ENCODE results near the gene SEPTIN3.

DNA sequence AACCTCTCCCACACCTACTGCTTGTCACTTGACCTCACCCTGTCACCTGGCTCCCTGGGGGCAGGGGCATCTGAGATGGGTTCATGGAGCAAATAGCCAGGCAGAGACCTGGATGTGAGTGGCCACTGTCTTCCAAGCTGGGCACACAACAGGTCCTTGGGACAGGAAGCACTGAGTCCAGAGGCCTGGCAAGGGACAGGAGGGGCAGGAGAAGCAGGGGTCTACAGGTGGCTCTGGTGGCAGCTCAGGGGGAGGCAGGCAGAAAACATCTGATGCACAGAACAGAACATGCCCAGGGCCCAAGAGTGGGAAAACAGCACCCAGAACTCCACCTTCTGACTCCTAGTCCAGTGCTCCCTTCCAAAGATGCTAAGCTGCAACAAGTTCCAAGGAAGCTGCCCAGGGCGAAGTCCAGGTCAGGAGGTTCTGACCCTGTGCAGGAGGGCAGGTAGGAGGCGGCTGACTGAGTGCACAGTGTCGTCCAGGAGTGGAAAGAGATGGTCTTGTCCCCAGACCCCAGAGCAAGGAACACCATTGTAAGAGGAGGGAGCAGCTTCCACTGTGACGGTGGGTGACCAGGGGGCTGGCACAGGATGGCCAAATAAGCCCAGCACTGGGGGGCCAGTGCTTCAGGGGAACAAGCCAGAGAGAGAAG, 46.2 kb upstream of the SEPTIN3 start:
- TF ChIP-seq, protein P1, sequence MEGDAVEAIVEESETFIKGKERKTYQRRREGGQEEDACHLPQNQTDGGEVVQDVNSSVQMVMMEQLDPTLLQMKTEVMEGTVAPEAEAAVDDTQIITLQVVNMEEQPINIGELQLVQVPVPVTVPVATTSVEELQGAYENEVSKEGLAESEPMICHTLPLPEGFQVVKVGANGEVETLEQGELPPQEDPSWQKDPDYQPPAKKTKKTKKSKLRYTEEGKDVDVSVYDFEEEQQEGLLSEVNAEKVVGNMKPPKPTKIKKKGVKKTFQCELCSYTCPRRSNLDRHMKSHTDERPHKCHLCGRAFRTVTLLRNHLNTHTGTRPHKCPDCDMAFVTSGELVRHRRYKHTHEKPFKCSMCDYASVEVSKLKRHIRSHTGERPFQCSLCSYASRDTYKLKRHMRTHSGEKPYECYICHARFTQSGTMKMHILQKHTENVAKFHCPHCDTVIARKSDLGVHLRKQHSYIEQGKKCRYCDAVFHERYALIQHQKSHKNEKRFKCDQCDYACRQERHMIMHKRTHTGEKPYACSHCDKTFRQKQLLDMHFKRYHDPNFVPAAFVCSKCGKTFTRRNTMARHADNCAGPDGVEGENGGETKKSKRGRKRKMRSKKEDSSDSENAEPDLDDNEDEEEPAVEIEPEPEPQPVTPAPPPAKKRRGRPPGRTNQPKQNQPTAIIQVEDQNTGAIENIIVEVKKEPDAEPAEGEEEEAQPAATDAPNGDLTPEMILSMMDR (IDR thresholded peaks at IDR 0.05; ENCODE audit: poor library complexity, severe bottlenecking): no peak
- TF ChIP-seq MXI1 (conservative IDR thresholded peaks at IDR 0.05; ENCODE audit: poor library complexity, severe bottlenecking): no peak
- no peak for TF ChIP-seq POLR2AphosphoS5 (IDR thresholded peaks at IDR 0.05)
- TF ChIP-seq, protein P2, sequence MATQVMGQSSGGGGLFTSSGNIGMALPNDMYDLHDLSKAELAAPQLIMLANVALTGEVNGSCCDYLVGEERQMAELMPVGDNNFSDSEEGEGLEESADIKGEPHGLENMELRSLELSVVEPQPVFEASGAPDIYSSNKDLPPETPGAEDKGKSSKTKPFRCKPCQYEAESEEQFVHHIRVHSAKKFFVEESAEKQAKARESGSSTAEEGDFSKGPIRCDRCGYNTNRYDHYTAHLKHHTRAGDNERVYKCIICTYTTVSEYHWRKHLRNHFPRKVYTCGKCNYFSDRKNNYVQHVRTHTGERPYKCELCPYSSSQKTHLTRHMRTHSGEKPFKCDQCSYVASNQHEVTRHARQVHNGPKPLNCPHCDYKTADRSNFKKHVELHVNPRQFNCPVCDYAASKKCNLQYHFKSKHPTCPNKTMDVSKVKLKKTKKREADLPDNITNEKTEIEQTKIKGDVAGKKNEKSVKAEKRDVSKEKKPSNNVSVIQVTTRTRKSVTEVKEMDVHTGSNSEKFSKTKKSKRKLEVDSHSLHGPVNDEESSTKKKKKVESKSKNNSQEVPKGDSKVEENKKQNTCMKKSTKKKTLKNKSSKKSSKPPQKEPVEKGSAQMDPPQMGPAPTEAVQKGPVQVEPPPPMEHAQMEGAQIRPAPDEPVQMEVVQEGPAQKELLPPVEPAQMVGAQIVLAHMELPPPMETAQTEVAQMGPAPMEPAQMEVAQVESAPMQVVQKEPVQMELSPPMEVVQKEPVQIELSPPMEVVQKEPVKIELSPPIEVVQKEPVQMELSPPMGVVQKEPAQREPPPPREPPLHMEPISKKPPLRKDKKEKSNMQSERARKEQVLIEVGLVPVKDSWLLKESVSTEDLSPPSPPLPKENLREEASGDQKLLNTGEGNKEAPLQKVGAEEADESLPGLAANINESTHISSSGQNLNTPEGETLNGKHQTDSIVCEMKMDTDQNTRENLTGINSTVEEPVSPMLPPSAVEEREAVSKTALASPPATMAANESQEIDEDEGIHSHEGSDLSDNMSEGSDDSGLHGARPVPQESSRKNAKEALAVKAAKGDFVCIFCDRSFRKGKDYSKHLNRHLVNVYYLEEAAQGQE (IDR thresholded peaks at IDR 0.05; ENCODE audit: borderline replicate concordance): no peak
- TF ChIP-seq EZH2 (IDR thresholded peaks at IDR 0.05; ENCODE audit: borderline replicate concordance, insufficient read depth, low read length, poor library complexity, severe bottlenecking): no peak
